Smooth muscle cell (in vitro differentiated cells): ENCODE data around the gene NFIB. TPM values are rescaled to one million over a fixed set of nuclear protein-coding genes. Genes with fewer than 3 reads are reported as not detected.

ENCODE experiments used
- DNase-seq: peaks from one replicate; lab custom pipeline; 2025; ENCODE audit not compliant: unreplicated experiment; lab: John Stamatoyannopoulos, UW
- H2AFZ ChIP-seq: fragments of 200-600 bp; sonication (generic); 2 replicates; pipeline ENCODE4 v1.6.0; 2016; ENCODE audit warnings: antibody characterized with exemption, low read depth, mild to moderate bottlenecking
- H3F3A ChIP-seq: fragments of 200-600 bp; sonication (generic); 2 replicates; pipeline ENCODE4 v1.6.0; 2017; ENCODE audit warnings: antibody characterized with exemption, low read depth
- H3K27ac ChIP-seq: fragments of 200-600 bp; sonication (generic); 2 replicates; pipeline ENCODE4 v1.5.1; 2016; ENCODE audit warnings: low read depth, mild to moderate bottlenecking
- H3K27me3 ChIP-seq: fragments of 200-600 bp; sonication (generic); 2 replicates; pipeline ENCODE4 v1.6.1; 2016; ENCODE audit warnings: low read depth, mild to moderate bottlenecking
- H3K36me3 ChIP-seq: fragments of 200-600 bp; sonication (generic); 2 replicates; pipeline ENCODE4 v1.5.1; 2016; ENCODE audit warnings: low read depth
- H3K4me1 ChIP-seq: fragments of 200-600 bp; sonication (generic); 2 replicates; pipeline ENCODE4 v1.5.1; 2016; ENCODE audit warnings: low read depth
- H3K4me2 ChIP-seq: fragments of 200-600 bp; sonication (generic); 2 replicates; pipeline ENCODE4 v1.6.0; 2016; ENCODE audit warnings: mild to moderate bottlenecking
- H3K4me3 ChIP-seq: fragments of 200-600 bp; sonication (generic); 2 replicates; pipeline ENCODE4 v1.5.1; 2016; ENCODE audit warnings: mild to moderate bottlenecking
- H3K79me2 ChIP-seq: fragments of 200-600 bp; sonication (generic); 2 replicates; pipeline ENCODE4 v1.6.0; 2016; ENCODE audit warnings: low read depth, mild to moderate bottlenecking
- H3K9ac ChIP-seq: fragments of 200-600 bp; sonication (generic); 2 replicates; pipeline ENCODE4 v1.6.0; 2016; ENCODE audit warnings: low read depth
- H3K9me3 ChIP-seq: fragments of 200-600 bp; sonication (generic); replicated peaks from 2 replicates; pipeline ENCODE4 v1.5.1; 2016; ENCODE audit warnings: low read depth
- H4K20me1 ChIP-seq: fragments of 200-600 bp; sonication (generic); 2 replicates; pipeline ENCODE4 v1.6.0; 2016; ENCODE audit warnings: low read depth
- CTCF ChIP-seq: fragments of 200-600 bp; sonication (generic); IDR thresholded peaks from 2 replicates; pipeline ENCODE4 v1.5.1; 2017; ENCODE audit warnings: borderline replicate concordance, mild to moderate bottlenecking, antibody characterized with exemption; ENCODE audit not compliant: insufficient read depth, poor library complexity, severe bottlenecking
- WGBS: methylation state at CpG from one replicate; pipeline ENCODE4 v1.1.7; 2016; ENCODE audit warnings: low lambda C conversion rate; 5-methylcytosine and 5-hydroxymethylcytosine counted together
- polyA plus RNA-seq: library from polyadenylated mRNA; unstranded; fragments of >200 nt; fragmentation: Nextera tagmentation; extraction: Ambion mirVana; gene quantifications from 2 replicates; pipeline ENCODE4 v1.2.1, GENCODE V29; 2016
- total RNA-seq: library from RNA; depleted of rRNA; stranded (reverse); fragments of >200 nt; gene quantifications from 2 replicates; pipeline ENCODE4 v1.2.3, GENCODE V29; 2014

NFIB gene
- total and polyA plus RNA-seq, 2 experiments from 2014 or later, result 0.93 to 1.7 TPM

- Histone ChIP-seq H3K4me3 (no peak overlapping the region), H3K4me1 (no peaks in the 10 kb centered on the region), H3K27me3 (no peaks in the 10 kb centered on the region), H3K9me3 (no peaks in the 10 kb centered on the region), H2AFZ (no peak overlapping the region), H3K9ac (no peak overlapping the region), H3K4me2 (no peak overlapping the region), H4K20me1 (no peaks in the 10 kb centered on the region), H3F3A (no peaks in the 10 kb centered on the region), H3K27ac (no peak overlapping the region), H3K79me2 (no peaks in the 10 kb centered on the region), H3K36me3 (no peaks in the 10 kb centered on the region)
- DNase-seq, result no peak
- no peak for TF ChIP-seq CTCF
- 73% methylated on average over 5 of the region's 5 CpGs for WGBS
Observed at GRCh38 chr9:14170973-14171596, 142.9 kb downstream of the NFIB start.

GRCh38 chr9:14170392-14170931 is 143.5 kb downstream of the NFIB start:
- Histone ChIP-seq H4K20me1 (no peaks in the 10 kb centered on the region), H3K4me1 (no peaks in the 10 kb centered on the region), H3K4me2 (no peak overlapping the region), H3F3A (no peaks in the 10 kb centered on the region), H3K79me2 (no peaks in the 10 kb centered on the region), H3K27ac (no peak overlapping the region), H3K36me3 (no peaks in the 10 kb centered on the region), H3K9ac (no peak overlapping the region), H3K4me3 (no peak overlapping the region), H3K9me3 (no peaks in the 10 kb centered on the region), H2AFZ (no peak overlapping the region), H3K27me3 (no peaks in the 10 kb centered on the region)
- TF ChIP-seq CTCF, result no peak
- no peak for DNase-seq
- 67% methylated on average over 2 of the region's 2 CpGs for WGBS

- no peak for TF ChIP-seq CTCF
- Histone ChIP-seq H3K9me3 (no peaks in the 10 kb centered on the region), H3K27ac (no peak overlapping the region), H3K4me2 (no peak overlapping the region), H3K9ac (no peak overlapping the region), H2AFZ (no peak overlapping the region), H3K27me3 (no peaks in the 10 kb centered on the region), H3K36me3 (no peaks in the 10 kb centered on the region), H3F3A (no peaks in the 10 kb centered on the region), H3K79me2 (no peaks in the 10 kb centered on the region), H3K4me1 (no peaks in the 10 kb centered on the region), H3K4me3 (no peak overlapping the region), H4K20me1 (no peaks in the 10 kb centered on the region)
- no peak for DNase-seq
- 94% methylated on average over 5 of the region's 5 CpGs for WGBS
Observed at GRCh38 chr9:14168381-14168780, 145.6 kb downstream of the NFIB start.
